HEK293 (cell line): Measurements from ENCODE around the gene OR8B8.

Experiments
- BCL6B ChIP-seq: fragments of 450-650 bp; formaldehyde crosslinking; IDR thresholded peaks from 2 replicates; pipeline ENCODE4 v1.5.1; 2017; ENCODE audit warnings: missing biosample characterization, missing genetic modification characterization
- CTCF ChIP-seq: fragments of 450-650 bp; formaldehyde crosslinking; IDR thresholded peaks from 2 replicates; pipeline ENCODE4 v1.5.1; 2016; ENCODE audit warnings: missing biosample characterization, missing genetic modification characterization
- KLF1 ChIP-seq: fragments of 450-650 bp; formaldehyde crosslinking; IDR thresholded peaks from 2 replicates; pipeline ENCODE4 v1.5.1; 2016; ENCODE audit warnings: missing biosample characterization, missing genetic modification characterization
- SCRT1 ChIP-seq: fragments of 450-650 bp; formaldehyde crosslinking; IDR thresholded peaks from 2 replicates; pipeline ENCODE4 v1.5.1; 2016; ENCODE audit warnings: missing biosample characterization, missing genetic modification characterization, borderline replicate concordance
- TCF7L2 ChIP-seq: IDR thresholded peaks from 2 replicates; pipeline ENCODE4 v1.6.1; 2011; ENCODE audit warnings: low read depth, mild to moderate bottlenecking, inconsistent platforms, low read length, moderate library complexity, borderline replicate concordance
- TSHZ1 ChIP-seq: fragments of 450-650 bp; formaldehyde crosslinking; IDR thresholded peaks from 2 replicates; pipeline ENCODE4 v1.5.1; 2016; ENCODE audit warnings: missing biosample characterization, missing genetic modification characterization, borderline replicate concordance
- ZFP3 ChIP-seq: fragments of 450-650 bp; formaldehyde crosslinking; IDR thresholded peaks from 2 replicates; pipeline ENCODE4 v1.5.1; 2016; ENCODE audit warnings: low read depth, missing biosample characterization, missing genetic modification characterization
- ZNF16 ChIP-seq: fragments of 450-650 bp; formaldehyde crosslinking; IDR thresholded peaks from 2 replicates; pipeline ENCODE4 v1.5.1; 2016; ENCODE audit warnings: low read depth, missing biosample characterization, missing genetic modification characterization
- ZNF169 ChIP-seq: fragments of 450-650 bp; formaldehyde crosslinking; IDR thresholded peaks from 2 replicates; pipeline ENCODE4 v1.5.1; 2016; ENCODE audit warnings: missing biosample characterization, missing genetic modification characterization
- ZNF510 ChIP-seq: fragments of 450-650 bp; formaldehyde crosslinking; IDR thresholded peaks from 2 replicates; pipeline ENCODE4 v1.5.1; 2018; ENCODE audit warnings: mild to moderate bottlenecking, missing genetic modification characterization, missing biosample characterization; ENCODE audit not compliant: insufficient replicate concordance
- ZNF639 ChIP-seq: fragments of 450-650 bp; formaldehyde crosslinking; IDR thresholded peaks from 2 replicates; pipeline ENCODE4 v1.5.1; 2016; ENCODE audit warnings: missing biosample characterization, missing genetic modification characterization
- ZNF664 ChIP-seq: fragments of 450-650 bp; formaldehyde crosslinking; IDR thresholded peaks from 2 replicates; pipeline ENCODE4 v1.5.1; 2016; ENCODE audit warnings: missing biosample characterization, missing genetic modification characterization

DNA sequence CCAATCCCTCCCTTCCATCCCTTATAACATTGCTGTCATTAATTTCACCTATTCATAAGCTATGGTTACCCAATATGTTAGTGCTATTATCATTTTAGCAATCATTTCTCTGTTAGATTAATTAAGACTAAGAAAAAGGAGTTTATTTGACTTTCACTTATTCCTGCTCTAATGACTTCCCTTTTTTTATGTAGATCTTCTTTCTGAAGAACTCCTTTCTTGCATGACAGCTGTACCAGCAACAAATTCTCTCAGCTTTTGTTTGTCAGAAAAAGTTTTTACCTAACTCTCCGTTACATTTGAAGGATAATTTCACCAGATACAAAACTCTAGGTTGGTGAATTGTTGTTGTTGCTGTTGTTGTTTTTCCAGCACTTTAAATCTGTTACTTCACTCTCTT lies 28.6 kb upstream of the OR8B8 start:
- TF ChIP-seq ZNF169 (tag by site-specific recombination), result no peak
- no peak for TF ChIP-seq CTCF
- TF ChIP-seq BCL6B, result no peak
- TF ChIP-seq ZNF664 (tag by site-specific recombination), result no peak
- TF ChIP-seq ZNF16 (tag by site-specific recombination), result no peak
- no peak for TF ChIP-seq TCF7L2
- TF ChIP-seq ZFP3 (tag by site-specific recombination), result no peak
- no peak for TF ChIP-seq KLF1 (tag by site-specific recombination)
- TF ChIP-seq SCRT1 (tag by site-specific recombination), result no peak
- TF ChIP-seq ZNF510 (tag by site-specific recombination), result no peak
- TF ChIP-seq TSHZ1, result no peak
- TF ChIP-seq ZNF639 (tag by site-specific recombination), result no peak
